Type B pancreatic cell (in vitro differentiated cells): ENCODE results near the gene MTPN. TPM values are rescaled to one million over a fixed set of nuclear protein-coding genes. Genes with fewer than 3 reads are reported as not detected.

Experiments
- DNase-seq: peaks from one replicate; pipeline ENCODE4 v3.0.0; 2021; ENCODE audit warnings: mixed read lengths; ENCODE audit not compliant: unreplicated experiment; ENCODE audit errors: extremely low spot score
- H3K27ac Mint-ChIP-seq: 2 replicates; pipeline ENCODE4 v1.8.0; 2021; ENCODE audit warnings: mild to moderate bottlenecking, mixed read lengths
- H3K27me3 Mint-ChIP-seq: 2 replicates; pipeline ENCODE4 v1.8.0; 2021; ENCODE audit warnings: mixed read lengths
- H3K36me3 Mint-ChIP-seq: 2 replicates; pipeline ENCODE4 v1.8.0; 2021; ENCODE audit warnings: mixed read lengths
- H3K4me1 Mint-ChIP-seq: one replicate; pipeline ENCODE4 v1.8.0; 2021; ENCODE audit warnings: mixed read lengths; ENCODE audit not compliant: unreplicated experiment
- H3K4me3 Mint-ChIP-seq: 2 replicates; pipeline ENCODE4 v1.8.0; 2021; ENCODE audit warnings: mild to moderate bottlenecking, mixed read lengths
- H3K9me3 Mint-ChIP-seq: 2 replicates; pipeline ENCODE4 v1.8.0; 2021; ENCODE audit warnings: mixed read lengths
- total RNA-seq: library from RNA; stranded (reverse); gene quantifications from 2 replicates; pipeline ENCODE4 v1.2.1, GENCODE V29; 2021; ENCODE audit warnings: low replicate concordance
- TF ChIP-seq, protein P1 (sequence below): fragments of 200-600 bp; sonication (generic); conservative IDR thresholded peaks from 2 replicates; pipeline ENCODE4 v1.5.0; 2021; ENCODE audit warnings: antibody characterized with exemption, mild to moderate bottlenecking

The MTPN gene
- total RNA-seq, 1 donor from 2014 or later, result 104 TPM

DNA sequence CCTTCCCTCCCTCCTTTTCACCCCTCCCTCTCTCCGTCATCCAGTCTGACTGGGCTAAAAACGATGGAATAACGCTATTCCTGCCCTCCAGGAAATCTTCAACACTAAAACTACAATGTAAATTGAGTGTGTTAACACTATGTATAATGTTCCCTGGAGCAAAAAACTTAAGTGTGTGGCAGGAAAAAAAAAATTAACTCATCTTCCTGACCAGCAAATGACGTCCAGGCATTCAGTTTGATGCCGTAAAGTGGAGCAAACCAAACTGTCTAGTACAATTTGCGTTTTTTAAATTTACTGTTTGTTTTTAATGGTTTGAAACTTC, 545 bp upstream of the MTPN start:
- Mint-ChIP-seq H3K4me1 (peaks cover 12% of the 10 kb centered on the region), H3K4me3 (peak overlapping the region; percentile 99), H3K36me3 (no peaks in the 10 kb centered on the region), H3K27ac (peak overlapping the region; percentile 90), H3K9me3 (peaks cover 5% of the 10 kb centered on the region), H3K27me3 (no peaks in the 10 kb centered on the region)
- DNase-seq, result no peak
- TF ChIP-seq, protein P1, sequence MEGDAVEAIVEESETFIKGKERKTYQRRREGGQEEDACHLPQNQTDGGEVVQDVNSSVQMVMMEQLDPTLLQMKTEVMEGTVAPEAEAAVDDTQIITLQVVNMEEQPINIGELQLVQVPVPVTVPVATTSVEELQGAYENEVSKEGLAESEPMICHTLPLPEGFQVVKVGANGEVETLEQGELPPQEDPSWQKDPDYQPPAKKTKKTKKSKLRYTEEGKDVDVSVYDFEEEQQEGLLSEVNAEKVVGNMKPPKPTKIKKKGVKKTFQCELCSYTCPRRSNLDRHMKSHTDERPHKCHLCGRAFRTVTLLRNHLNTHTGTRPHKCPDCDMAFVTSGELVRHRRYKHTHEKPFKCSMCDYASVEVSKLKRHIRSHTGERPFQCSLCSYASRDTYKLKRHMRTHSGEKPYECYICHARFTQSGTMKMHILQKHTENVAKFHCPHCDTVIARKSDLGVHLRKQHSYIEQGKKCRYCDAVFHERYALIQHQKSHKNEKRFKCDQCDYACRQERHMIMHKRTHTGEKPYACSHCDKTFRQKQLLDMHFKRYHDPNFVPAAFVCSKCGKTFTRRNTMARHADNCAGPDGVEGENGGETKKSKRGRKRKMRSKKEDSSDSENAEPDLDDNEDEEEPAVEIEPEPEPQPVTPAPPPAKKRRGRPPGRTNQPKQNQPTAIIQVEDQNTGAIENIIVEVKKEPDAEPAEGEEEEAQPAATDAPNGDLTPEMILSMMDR, result no peak

DNA sequence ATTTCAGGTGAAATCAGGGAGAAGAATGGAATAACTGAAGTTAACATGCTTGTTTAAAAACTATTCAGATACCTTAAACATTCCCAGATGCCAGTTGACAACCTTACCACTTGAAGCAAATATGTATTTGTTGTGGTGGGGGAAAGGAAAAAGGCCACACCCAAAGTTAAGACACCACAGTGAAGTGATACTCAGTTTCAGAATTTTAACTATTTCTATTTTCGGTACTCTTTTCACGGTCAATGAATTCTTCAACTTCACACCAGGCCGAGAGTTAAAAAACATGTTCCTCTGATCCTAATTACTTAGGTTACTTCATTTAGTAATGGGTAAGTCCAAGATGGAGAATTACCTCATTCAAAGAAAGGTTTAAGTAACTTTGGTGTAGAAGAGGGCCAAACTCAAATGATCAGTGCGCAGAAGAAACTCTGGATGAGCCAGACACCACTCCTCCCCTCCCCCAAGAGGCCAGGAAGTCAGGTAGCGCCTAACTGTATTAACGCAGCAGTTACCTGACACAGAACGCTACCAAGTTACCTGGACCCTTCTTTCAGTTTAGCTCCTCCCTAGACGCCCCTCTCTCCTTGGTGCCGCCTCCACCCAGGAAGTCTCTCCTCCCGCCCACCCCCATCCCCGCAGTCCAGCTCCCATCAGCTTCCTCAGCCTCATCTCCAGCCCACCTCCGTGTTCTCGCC, 700 bp downstream of the MTPN start:
- Mint-ChIP-seq H3K9me3 (peaks cover 5% of the 10 kb centered on the region), H3K27me3 (no peaks in the 10 kb centered on the region), H3K27ac (peak overlapping the region; percentile 90), H3K36me3 (no peaks in the 10 kb centered on the region), H3K4me1 (peaks cover 16% of the 10 kb centered on the region), H3K4me3 (peak overlapping the region; percentile 99)
- no peak for DNase-seq
- TF ChIP-seq, protein P1, result no peak

DNA sequence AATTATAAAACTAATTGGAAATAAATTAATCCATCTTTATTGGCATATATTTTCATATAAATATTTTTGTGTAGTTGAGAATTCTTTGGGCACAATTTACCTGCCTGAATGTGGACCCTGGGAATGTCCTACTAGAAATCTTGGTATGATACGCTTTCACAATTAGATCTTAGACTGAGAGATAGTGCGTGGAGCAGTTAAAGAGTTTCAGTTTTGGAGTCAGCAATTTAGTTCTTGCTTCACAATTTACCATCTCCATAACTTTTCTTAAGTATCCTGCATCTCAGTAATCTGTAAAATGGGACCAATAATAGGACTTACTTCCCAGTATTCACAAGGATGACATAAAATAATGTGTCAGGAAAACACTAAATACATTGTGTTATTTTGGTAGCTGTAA, 2.0 kb downstream of the MTPN start:
- TF ChIP-seq, protein P1, result no peak
- no peaks in the 10 kb centered on the region for H3K27me3 Mint-ChIP-seq
- H3K27ac Mint-ChIP-seq, result no peak overlapping the region
- DNase-seq, result no peak
- H3K4me1 Mint-ChIP-seq, result peaks cover 21% of the 10 kb centered on the region
- H3K9me3 Mint-ChIP-seq, result peaks cover 5% of the 10 kb centered on the region
- H3K4me3 Mint-ChIP-seq, result peak overlapping the region; percentile 99
- H3K36me3 Mint-ChIP-seq, result no peaks in the 10 kb centered on the region

DNA sequence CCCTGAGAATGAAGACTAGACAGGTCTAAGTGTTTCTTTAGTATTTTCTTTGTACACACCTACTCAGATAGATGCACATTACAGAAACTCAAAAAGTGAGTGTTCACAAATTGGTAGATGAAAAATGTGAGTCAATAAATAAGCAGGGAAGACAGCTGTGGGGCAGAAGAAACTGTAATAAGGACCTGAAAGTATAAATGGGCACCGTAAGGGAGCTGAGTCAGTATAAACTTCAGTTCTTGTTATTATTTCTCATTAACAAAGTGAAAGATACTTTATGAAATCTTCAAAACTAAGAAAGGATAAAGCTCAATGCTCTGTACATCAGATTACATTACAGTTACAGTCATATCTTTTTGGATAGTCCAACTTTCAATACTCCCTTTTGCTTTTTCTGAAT, 2.5 kb downstream of the MTPN start:
- Mint-ChIP-seq H3K4me1 (peaks cover 21% of the 10 kb centered on the region), H3K27me3 (no peaks in the 10 kb centered on the region)

DNA sequence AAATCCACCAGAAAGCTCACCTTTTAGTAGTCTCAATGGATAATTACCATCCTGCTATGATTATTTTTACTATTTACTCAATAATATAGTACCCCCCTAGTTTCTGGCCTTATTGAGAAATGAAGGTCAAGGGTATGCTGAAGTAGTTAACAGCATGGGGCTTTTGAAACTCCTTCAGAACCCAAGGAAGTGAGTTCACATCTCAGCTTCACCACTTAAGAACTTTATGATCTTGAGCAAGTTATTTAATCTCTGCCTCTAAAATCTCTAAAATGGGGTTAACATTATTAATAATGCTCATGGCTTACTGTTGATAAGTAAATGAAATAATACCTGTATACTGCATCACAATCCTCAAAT, 5.8 kb downstream of the MTPN start:
- Mint-ChIP-seq H3K27ac (no peak overlapping the region), H3K36me3 (peaks cover 3% of the 10 kb centered on the region), H3K4me1 (peaks cover 16% of the 10 kb centered on the region), H3K9me3 (no peaks in the 10 kb centered on the region), H3K27me3 (no peaks in the 10 kb centered on the region), H3K4me3 (no peak overlapping the region)
- DNase-seq, result no peak
- TF ChIP-seq, protein P1, result no peak

More for the DNA sequence above, 2.5 kb downstream of the MTPN start:
- Mint-ChIP-seq H3K36me3 (no peaks in the 10 kb centered on the region), H3K4me3 (peak overlapping the region; percentile 74), H3K27ac (peak overlapping the region; percentile 0), H3K9me3 (peaks cover 5% of the 10 kb centered on the region)
- TF ChIP-seq, protein P1, result no peak
- no peak for DNase-seq
